ENCODE results near the gene AMDHD1. TPM values are rescaled to one million over a fixed set of nuclear protein-coding genes. Genes with fewer than 3 reads are reported as not detected.

The AMDHD1 gene
- total RNA-seq, 1 donor from 2014 or later: 0.42 TPM

DNA sequence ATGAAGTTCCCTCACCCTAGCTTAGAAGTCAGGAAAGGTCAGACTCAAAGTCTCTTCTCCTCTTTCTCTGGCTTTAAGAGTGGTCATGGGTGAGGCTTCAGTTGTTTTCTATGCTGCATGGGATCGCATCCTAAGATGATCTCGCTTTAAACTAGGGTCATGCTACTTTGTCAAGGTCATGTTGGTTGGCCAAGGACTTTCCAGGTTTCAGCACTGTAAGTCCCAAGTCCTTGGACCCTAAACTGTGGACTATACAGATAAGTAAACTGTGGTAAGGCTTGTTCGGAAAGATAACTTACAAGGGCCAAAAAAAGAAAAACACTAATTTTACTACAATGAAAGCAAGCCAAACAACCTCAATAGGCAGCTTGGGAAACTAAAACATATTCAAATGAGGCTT, 35.6 kb downstream of the AMDHD1 start:
- Mint-ChIP-seq H3K27me3 (ENCODE audit: low read depth) (no peaks in the 10 kb centered on the region), H3K9me3 (ENCODE audit: low read depth) (no peaks in the 10 kb centered on the region), H3K4me3 (ENCODE audit: unreplicated experiment) (no peak overlapping the region), H3K36me3 (ENCODE audit: low read depth) (no peaks in the 10 kb centered on the region), H3K27ac (ENCODE audit: unreplicated experiment) (no peak overlapping the region), H3K4me1 (ENCODE audit: low read depth) (no peaks in the 10 kb centered on the region)
- DNase-seq (ENCODE audit: low spot score): no peak
- TF ChIP-seq, protein P1, sequence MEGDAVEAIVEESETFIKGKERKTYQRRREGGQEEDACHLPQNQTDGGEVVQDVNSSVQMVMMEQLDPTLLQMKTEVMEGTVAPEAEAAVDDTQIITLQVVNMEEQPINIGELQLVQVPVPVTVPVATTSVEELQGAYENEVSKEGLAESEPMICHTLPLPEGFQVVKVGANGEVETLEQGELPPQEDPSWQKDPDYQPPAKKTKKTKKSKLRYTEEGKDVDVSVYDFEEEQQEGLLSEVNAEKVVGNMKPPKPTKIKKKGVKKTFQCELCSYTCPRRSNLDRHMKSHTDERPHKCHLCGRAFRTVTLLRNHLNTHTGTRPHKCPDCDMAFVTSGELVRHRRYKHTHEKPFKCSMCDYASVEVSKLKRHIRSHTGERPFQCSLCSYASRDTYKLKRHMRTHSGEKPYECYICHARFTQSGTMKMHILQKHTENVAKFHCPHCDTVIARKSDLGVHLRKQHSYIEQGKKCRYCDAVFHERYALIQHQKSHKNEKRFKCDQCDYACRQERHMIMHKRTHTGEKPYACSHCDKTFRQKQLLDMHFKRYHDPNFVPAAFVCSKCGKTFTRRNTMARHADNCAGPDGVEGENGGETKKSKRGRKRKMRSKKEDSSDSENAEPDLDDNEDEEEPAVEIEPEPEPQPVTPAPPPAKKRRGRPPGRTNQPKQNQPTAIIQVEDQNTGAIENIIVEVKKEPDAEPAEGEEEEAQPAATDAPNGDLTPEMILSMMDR (IDR thresholded peaks at IDR 0.05): no peak

DNA sequence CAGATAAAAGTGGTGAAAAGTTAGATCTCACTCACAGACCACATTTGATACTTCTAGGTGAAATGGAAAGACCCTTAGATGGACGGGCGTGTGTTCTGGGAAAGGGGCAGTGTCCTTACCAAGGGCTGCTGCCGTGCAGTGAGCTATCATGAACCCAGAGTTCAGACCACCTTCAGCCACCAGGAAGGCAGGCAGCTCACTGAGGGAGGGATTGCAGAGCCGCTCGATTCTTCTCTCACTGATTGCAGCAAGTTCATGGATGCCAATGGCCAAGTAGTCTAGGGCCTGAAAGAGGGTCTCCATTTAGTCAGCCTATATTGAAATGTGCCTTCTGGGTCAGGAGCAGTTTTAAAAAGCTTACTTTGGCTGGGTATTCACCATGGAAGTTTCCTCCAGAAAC, 37.3 kb downstream of the AMDHD1 start:
- no peaks in the 10 kb centered on the region for H3K4me1 Mint-ChIP-seq (ENCODE audit: low read depth)
- H3K27ac Mint-ChIP-seq (ENCODE audit: unreplicated experiment): no peak overlapping the region
- TF ChIP-seq, protein P1 (IDR thresholded peaks at IDR 0.05): no peak
- H3K27me3 Mint-ChIP-seq (ENCODE audit: low read depth): no peaks in the 10 kb centered on the region
- no peaks in the 10 kb centered on the region for H3K36me3 Mint-ChIP-seq (ENCODE audit: low read depth)
- DNase-seq (ENCODE audit: low spot score): no peak
- no peaks in the 10 kb centered on the region for H3K9me3 Mint-ChIP-seq (ENCODE audit: low read depth)
- H3K4me3 Mint-ChIP-seq (ENCODE audit: unreplicated experiment): no peak overlapping the region

DNA sequence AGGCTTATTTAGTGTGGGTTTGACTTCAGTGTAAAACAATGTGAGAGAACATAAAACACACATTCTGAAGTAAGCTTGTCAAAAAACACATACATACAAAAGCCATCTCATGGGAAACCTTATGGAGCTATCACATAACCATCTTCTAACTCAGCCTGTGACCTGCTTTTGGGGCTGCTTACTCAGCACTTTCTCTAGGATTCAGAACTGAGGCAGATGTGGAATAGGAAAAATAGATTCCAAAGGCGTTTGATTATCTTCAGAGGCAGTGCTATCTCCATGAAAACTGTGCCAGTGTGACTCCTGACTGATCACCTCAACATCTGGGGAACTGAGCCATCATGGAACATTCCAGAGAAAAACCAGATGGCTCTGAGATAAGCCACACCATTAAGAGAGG, 39.5 kb downstream of the AMDHD1 start:
- Mint-ChIP-seq H3K4me1 (ENCODE audit: low read depth) (no peaks in the 10 kb centered on the region), H3K9me3 (ENCODE audit: low read depth) (no peaks in the 10 kb centered on the region), H3K4me3 (ENCODE audit: unreplicated experiment) (no peak overlapping the region), H3K36me3 (ENCODE audit: low read depth) (peaks cover 2% of the 10 kb centered on the region), H3K27ac (ENCODE audit: unreplicated experiment) (no peak overlapping the region), H3K27me3 (ENCODE audit: low read depth) (no peaks in the 10 kb centered on the region)
- TF ChIP-seq, protein P1 (IDR thresholded peaks at IDR 0.05): no peak
- no peak for DNase-seq (ENCODE audit: low spot score)

DNA sequence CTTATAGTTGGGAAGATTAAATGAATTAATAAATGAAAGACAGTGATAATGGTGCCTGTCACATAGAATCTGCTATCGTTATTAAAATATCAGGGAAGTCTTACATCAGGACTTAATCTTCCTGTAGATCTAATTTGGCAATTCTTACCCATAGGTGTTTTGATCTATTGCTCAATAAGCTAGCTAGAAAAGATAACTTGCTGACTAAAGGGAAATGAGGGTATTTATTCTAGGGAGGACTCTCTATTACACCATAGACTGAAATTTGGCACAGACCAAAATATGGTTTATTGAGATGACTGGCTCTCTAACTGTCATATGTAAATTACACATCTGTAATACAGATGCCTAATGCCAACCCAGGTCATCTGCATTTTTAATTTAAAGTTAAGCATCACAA, 41.6 kb downstream of the AMDHD1 start:
- Mint-ChIP-seq H3K36me3 (ENCODE audit: low read depth) (peaks cover 6% of the 10 kb centered on the region), H3K4me1 (ENCODE audit: low read depth) (no peaks in the 10 kb centered on the region), H3K9me3 (ENCODE audit: low read depth) (no peaks in the 10 kb centered on the region), H3K27me3 (ENCODE audit: low read depth) (peaks cover 1% of the 10 kb centered on the region), H3K4me3 (ENCODE audit: unreplicated experiment) (no peak overlapping the region), H3K27ac (ENCODE audit: unreplicated experiment) (no peak overlapping the region)
- DNase-seq (ENCODE audit: low spot score): no peak
- TF ChIP-seq, protein P1 (IDR thresholded peaks at IDR 0.05): no peak

DNA sequence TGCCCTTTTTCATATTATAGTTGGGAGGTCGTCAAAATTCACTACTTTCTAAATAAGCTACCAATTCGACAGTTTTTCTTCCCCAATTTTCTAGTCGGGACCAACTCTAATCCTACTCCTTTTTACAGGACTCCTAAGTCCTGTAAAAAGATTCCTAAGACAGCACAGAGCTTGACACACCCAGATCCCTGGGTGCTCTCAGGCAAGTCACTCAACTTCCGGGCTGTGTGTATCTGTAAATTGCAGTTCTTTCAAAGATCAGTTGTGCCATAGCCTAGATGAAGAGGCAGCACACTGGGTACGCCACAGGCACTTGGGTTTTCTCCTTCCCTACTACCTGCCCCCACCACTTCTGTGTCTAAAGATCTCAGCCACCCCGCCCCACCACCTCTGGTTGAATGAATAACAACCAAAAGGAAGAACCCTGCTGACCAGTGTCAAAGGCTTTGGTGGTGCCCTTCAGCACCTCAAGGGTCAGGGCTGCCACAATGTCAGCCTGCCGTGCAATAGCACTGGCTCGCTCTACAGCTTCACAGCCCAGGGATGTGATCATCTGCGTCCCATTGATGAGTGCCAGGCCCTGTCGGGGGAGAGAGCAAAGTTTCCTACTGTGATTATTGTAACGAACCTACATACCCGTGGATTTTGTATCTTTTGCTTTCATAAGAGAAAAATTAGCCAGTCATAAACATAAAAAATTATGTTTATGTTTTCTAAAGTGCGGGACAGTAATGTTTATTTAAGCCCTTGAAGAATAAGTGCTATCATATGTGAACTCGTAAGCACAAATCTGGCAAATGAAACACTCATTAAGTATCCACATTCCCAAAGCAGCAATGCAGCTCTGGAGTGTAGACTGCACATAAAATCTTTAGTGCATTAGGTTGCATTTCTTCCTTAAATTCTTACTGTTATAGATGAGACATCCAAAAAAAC, 43.8 kb downstream of the AMDHD1 start:
- no peak for DNase-seq (ENCODE audit: low spot score)
- Mint-ChIP-seq H3K36me3 (ENCODE audit: low read depth) (peaks cover 6% of the 10 kb centered on the region), H3K27me3 (ENCODE audit: low read depth) (peaks cover 1% of the 10 kb centered on the region), H3K4me1 (ENCODE audit: low read depth) (no peaks in the 10 kb centered on the region), H3K27ac (ENCODE audit: unreplicated experiment) (no peak overlapping the region), H3K4me3 (ENCODE audit: unreplicated experiment) (no peak overlapping the region), H3K9me3 (ENCODE audit: low read depth) (no peaks in the 10 kb centered on the region)
- TF ChIP-seq, protein P1 (IDR thresholded peaks at IDR 0.05): no peak

All from chondrocyte (in vitro differentiated cells).